ENCODE results near the gene DPM2. TPM values are rescaled to one million over a fixed set of nuclear protein-coding genes. Genes with fewer than 3 reads are reported as not detected.

The DPM2 gene
- total RNA-seq, 4 donors from 2014 or later: 12.5 to 18.5 (median 15.7) TPM

DNA sequence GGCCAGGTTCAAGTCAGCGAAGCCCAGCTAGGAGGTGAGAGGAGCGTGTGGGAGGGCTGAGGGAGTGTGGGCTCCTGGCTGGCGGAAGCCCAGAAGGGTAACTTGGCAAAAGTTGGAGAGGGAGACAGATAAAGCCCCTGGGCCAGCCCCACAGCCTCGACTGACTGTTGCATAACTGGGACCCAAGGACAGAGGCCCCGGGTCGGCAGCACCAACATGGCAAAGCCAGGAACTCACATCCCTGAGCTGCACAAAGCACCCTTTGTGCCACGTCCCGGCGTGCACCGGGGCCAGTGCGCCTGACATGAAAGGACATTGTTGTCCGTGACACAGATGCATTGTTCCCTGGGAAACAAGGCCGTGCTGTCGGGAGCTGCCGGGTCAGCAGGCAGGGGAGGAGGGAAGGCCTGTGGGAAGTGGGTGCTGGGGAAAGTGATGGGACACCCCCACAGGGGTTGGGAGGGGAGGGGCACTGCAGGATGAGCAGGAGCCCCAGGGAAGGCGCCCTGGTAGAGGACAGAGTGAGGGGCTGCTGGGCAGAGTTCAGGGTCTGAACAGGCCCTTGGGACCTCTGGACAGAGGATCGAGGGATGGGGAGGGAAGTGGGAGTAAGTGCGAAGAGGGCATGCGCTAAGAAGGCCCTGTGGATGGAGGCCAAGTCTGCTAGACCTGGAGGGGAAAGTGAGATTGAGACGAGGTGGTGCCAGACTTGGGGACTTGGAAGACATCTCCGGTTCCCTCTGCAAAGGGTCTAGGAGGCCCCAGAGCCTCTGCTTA lies 13.0 kb upstream of the DPM2 start:
- H3K36me3 ChIP-seq: peaks cover 0 to 54% (median 0%) of the 10 kb centered on the region in 3 donors
- H3K9me3 ChIP-seq: no peaks in the 10 kb centered on the region
- H3K4me1 ChIP-seq: peaks cover 27 to 76% (median 29%) of the 10 kb centered on the region in 3 donors
- no peaks in the 10 kb centered on the region for H3K27me3 ChIP-seq
- peak overlapping the region in 3 of 4 donors; percentile 43 to 59 (median 55) for H3K27ac ChIP-seq
- 62 to 71% methylated on average over 4 to 12 of the region's 21 CpGs for WGBS, 2 donors
- no peak for DNase-seq
- H3K4me3 ChIP-seq: no peak overlapping the region
- intact Hi-C loops (cut with DNase I): no loop called here
- TF ChIP-seq POLR2A (IDR thresholded peaks at IDR 0.05) (no peak), CTCF (IDR thresholded peaks at IDR 0.05) (no peak)

DNA sequence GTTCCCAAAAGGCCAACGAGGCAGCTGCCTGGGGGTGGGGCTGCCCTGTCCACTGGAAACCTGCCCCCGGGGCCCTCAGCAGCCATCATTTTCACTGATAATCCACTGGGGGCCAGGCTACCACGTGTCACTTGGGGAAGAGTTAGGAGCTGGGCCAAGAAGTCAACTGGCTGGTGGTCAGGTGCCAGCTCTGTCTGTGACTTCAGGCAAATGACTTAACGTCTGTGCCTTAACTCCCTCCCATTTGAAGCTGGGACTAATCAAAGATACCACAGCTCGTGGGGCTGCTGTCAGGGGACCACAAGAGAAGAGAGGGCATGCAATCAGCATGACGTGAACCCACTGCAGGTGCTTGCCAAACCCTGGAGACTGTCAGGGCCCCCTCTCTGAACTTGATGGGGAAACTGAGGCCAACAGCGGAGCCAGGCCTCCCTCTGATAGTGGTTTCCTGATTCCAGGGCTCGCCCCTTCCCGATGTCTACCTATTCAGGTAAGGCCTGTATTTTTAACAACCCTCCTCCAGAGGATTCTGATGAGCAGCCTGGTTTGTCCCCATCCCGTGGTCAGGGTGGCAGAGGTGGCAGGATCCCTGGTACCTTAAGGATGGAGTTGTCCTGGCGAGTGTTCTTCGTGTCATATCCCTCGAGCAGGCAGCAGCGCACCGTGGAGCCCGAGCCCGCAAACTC lies 12.3 kb upstream of the DPM2 start:
- 53 to 72% methylated on average over 4 to 13 of the region's 17 CpGs for WGBS, 2 donors

GRCh38 chr9:127947841-127948710 lies 10.4 kb upstream of the DPM2 start:
- H3K27me3 ChIP-seq: no peaks in the 10 kb centered on the region
- peaks cover 20 to 81% (median 23%) of the 10 kb centered on the region in 3 donors for H3K36me3 ChIP-seq
- peak overlapping the region in 3 of 4 donors; percentile 12 to 22 (median 21) for H3K27ac ChIP-seq
- H3K9me3 ChIP-seq: no peaks in the 10 kb centered on the region
- TF ChIP-seq POLR2A (IDR thresholded peaks at IDR 0.05) (no peak), CTCF (IDR thresholded peaks at IDR 0.05) (no peak)
- 96 to 100% methylated on average over 3 to 5 of the region's 17 CpGs for WGBS, 2 donors
- intact Hi-C loops (cut with DNase I): loop anchor here (10.0 kb wide), 1 partner anchor 157 kb away; no protein-coding TSS in a partner anchor
- no peak for DNase-seq
- H3K4me3 ChIP-seq: no peak overlapping the region
- H3K4me1 ChIP-seq: peaks cover 5 to 66% (median 10%) of the 10 kb centered on the region in 3 donors

More for the DNA sequence above, 12.3 kb upstream of the DPM2 start:
- no peaks in the 10 kb centered on the region for H3K27me3 ChIP-seq
- peaks cover 5 to 62% (median 6%) of the 10 kb centered on the region in 3 donors for H3K36me3 ChIP-seq
- no peak for TF ChIP-seq POLR2A (IDR thresholded peaks at IDR 0.05)
- TF ChIP-seq CTCF (IDR thresholded peaks at IDR 0.05): no peak
- H3K4me3 ChIP-seq: no peak overlapping the region
- no peaks in the 10 kb centered on the region for H3K9me3 ChIP-seq
- intact Hi-C loops (cut with DNase I): loop anchor here (10.0 kb wide), 1 partner anchor 155 kb away; no protein-coding TSS in a partner anchor
- DNase-seq: no peak
- H3K27ac ChIP-seq: peak overlapping the region in 3 of 4 donors; percentile 43 to 59 (median 55)
- peaks cover 21 to 70% (median 21%) of the 10 kb centered on the region in 3 donors for H3K4me1 ChIP-seq

GRCh38 chr9:127946728-127947127 lies 9.1 kb upstream of the DPM2 start:
- no peaks in the 10 kb centered on the region for H3K27me3 ChIP-seq
- peaks cover 5 to 66% (median 10%) of the 10 kb centered on the region in 3 donors for H3K4me1 ChIP-seq
- intact Hi-C loops (cut with DNase I): loop anchor here (10.0 kb wide), 1 partner anchor 158 kb away; no protein-coding TSS in a partner anchor
- peaks cover 29 to 94% (median 33%) of the 10 kb centered on the region in 3 donors for H3K36me3 ChIP-seq
- peak overlapping the region in 2 of 4 donors; percentile 14 to 39 for H3K27ac ChIP-seq
- DNase-seq: no peak
- H3K9me3 ChIP-seq: no peaks in the 10 kb centered on the region
- H3K4me3 ChIP-seq: no peak overlapping the region
- WGBS, 2 donors: 62 to 80% methylated on average over 3 of the region's 3 CpGs
- no peak for TF ChIP-seq POLR2A (IDR thresholded peaks at IDR 0.05)
- no peak for TF ChIP-seq CTCF (IDR thresholded peaks at IDR 0.05)
